SU-DHL-6 (cell line): ENCODE data around the gene COL10A1.

Experiments
- CTCF ChIP-seq: fragments of 200-600 bp; sonication (generic); IDR thresholded peaks from one replicate; pipeline ENCODE4 v1.5.1; 2017; ENCODE audit warnings: antibody characterized with exemption, mild to moderate bottlenecking, low read length, moderate library complexity; ENCODE audit not compliant: insufficient read depth, poor library complexity, severe bottlenecking
- EZH2phosphoT487 ChIP-seq: fragments of 200-600 bp; sonication (generic), shearing (Covaris generic); conservative IDR thresholded peaks from 2 replicates; pipeline ENCODE4 v1.6.1; 2018; ENCODE audit warnings: mild to moderate bottlenecking, antibody characterized with exemption, low read length, moderate library complexity, mixed read lengths

DNA sequence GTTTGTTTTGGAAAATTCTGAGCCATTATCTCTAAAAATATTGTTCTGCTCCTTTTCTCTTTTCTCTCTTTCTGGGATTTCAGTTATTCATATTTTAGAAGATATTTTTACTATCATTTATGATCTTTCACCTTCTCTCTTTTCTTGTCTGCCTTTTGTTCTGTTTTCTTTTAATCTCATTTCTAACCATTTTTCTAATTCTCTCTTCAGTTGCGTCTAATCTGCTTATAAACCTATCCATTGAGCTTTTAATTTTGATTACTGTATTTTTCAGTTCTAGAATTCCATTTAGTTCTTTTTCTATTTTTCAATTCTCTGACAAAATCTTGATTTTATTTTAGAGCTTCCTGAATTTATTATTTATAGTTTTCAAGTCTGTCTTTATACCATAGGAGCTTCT is 42.2 kb upstream of the COL10A1 start:
- TF ChIP-seq CTCF (no peak), EZH2phosphoT487 (no peak)
